Epithelial cell of esophagus (primary cell): ENCODE measurements around the gene ARHGAP15.

Experiments used
- DNase-seq: peaks from one replicate; pipeline ENCODE4 v3.0.0; 2010; ENCODE audit warnings: low read depth
- H3K4me3 ChIP-seq: 2 replicates; pipeline ENCODE4 v1.5.1; 2011; ENCODE audit warnings: mild to moderate bottlenecking, low read length, control low read depth
- CTCF ChIP-seq: IDR thresholded peaks from 2 replicates; pipeline ENCODE4 v1.5.1; 2011; ENCODE audit warnings: low read depth, mild to moderate bottlenecking, low read length, control low read depth, inconsistent platforms; ENCODE audit not compliant: insufficient read depth; ENCODE audit errors: missing control alignments

Gene ARHGAP15

GRCh38 chr2:143382573-143382972, 253.4 kb downstream of the ARHGAP15 start:
- DNase-seq, result no peak
- H3K4me3 ChIP-seq, result no peak overlapping the region
- no peak for TF ChIP-seq CTCF

GRCh38 chr2:143383016-143383415, 253.8 kb downstream of the ARHGAP15 start:
- H3K4me3 ChIP-seq, result no peak overlapping the region
- TF ChIP-seq CTCF, result no peak
- no peak for DNase-seq

DNA sequence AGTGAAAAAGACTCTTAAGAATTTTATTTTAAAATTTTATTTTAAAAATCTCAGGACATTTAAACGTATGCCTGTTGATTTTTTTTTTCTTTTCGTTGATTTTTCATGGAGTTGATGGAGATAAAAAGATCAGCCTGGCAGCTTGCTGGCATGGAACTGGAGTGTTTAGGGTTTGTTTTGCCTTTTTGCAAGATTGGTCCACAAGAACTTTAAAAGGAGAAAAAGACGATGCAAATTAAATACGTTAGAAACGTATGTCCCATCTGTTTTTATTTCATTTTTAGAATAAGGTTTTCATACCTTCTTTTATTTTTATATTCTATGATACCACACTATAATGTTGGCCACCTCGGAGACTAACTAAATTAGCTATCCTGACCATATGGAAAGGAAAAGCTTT, 254.9 kb downstream of the ARHGAP15 start:
- no peak overlapping the region for H3K4me3 ChIP-seq
- DNase-seq, result no peak
- TF ChIP-seq CTCF, result no peak

GRCh38 chr2:143390171-143390570, 261.0 kb downstream of the ARHGAP15 start:
- TF ChIP-seq CTCF, result no peak
- no peak overlapping the region for H3K4me3 ChIP-seq
- DNase-seq, result no peak

DNA sequence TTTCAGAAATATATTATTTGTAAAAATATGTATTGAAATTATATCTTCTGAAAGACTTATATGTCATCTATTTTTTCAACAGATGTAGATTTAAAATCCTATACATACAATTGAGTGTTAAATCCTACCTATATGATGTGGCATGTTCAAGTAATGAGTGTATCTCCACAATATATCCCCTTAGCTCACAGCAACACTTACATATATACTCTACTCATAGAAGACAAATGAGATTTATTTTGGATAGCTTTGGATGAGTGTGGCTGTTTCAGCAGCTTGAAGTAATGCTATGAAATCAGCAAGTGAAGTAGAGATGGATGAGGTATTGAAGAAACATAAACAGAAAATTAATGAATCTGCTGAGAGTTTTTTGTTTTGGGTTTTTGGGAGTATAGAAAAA, 263.1 kb downstream of the ARHGAP15 start:
- TF ChIP-seq CTCF, result no peak
- H3K4me3 ChIP-seq, result no peak overlapping the region
- DNase-seq, result no peak

DNA sequence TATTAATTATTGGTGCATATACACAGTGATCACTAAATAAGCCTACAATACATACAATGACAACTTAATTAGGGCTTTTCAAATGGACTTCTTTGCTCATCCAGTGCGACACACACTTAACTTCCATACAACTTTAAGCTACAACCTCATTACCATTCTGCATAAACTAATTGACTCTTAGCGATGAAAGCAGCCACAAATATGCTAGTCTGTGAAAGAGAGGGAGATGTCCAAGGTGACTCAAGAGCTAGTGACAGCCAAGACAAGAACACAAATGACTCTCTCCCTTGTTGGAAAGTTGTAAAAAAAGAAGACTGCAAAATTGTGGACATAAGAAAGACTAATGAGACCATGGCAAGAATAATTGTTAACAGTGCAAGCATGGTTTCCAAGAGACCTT, 264.8 kb downstream of the ARHGAP15 start:
- no peak for DNase-seq
- TF ChIP-seq CTCF, result no peak
- no peak overlapping the region for H3K4me3 ChIP-seq

- no peak overlapping the region for H3K4me3 ChIP-seq
- peak; percentile 63 for DNase-seq
- TF ChIP-seq CTCF, result no peak
Observed at GRCh38 chr2:143397884-143398614, 268.8 kb downstream of the ARHGAP15 start.
